Umbilical cord (tissue), 2 donors: ENCODE measurements around the gene RBM4B. TPM values are rescaled to one million over a fixed set of nuclear protein-coding genes. Genes with fewer than 3 reads are reported as not detected.
A peak's percentile ranks its signal among the peaks of the same experiment; 100 is the strongest.
"Not testable (repeated sequence)": the region's sequence is repeated elsewhere in the genome, so short reads cannot be mapped to it uniquely, and the experiment has no call there.

Experiments
- DNase-seq: peaks from one replicate; pipeline ENCODE4 v3.0.0-alpha.2; 2015; ENCODE audit warnings: low spot score
- total RNA-seq: library from RNA; depleted of rRNA; stranded (reverse); fragments of >200 nt; gene quantifications from one replicate; pipeline ENCODE4 v1.2.3, GENCODE V29; 2014; ENCODE audit warnings: low replicate concordance; ENCODE audit not compliant: insufficient read depth

The RBM4B gene
- total RNA-seq, 1 donor from 2014 or later, result 44.1 TPM

DNA sequence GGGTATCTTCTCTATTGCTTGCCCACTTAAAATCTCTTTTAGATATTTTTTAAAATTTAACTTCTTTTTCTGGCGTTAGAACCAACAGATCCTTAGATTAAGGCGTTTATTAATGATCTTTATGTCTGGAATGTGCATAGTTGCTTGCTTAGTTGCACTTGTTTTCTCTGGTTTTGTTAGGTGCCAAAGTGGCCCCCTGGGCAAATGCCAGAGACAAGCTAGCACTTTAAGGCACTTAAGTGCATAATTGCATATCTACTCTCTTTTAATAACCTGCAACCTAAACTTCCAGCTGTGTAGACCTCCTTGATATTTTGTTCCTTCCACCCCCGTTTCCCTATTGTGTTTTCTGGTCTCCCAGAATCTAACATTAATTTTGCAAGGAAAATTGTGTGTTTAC is 35.9 kb downstream of the RBM4B start:
- DNase-seq, result no peak

- DNase-seq, result not testable (repeated sequence)
These were observed 37.8 kb downstream of the RBM4B start for GRCh38 chr11:66639814-66640340.

- peak; percentile 60 for DNase-seq
These were observed 38.4 kb downstream of the RBM4B start for GRCh38 chr11:66639066-66639813.

GRCh38 chr11:66638177-66639065 is 39.3 kb downstream of the RBM4B start, which contains the start of gene RBM4:
RBM4 (plus strand) TSS chr11:66638703; CDS start chr11:66639712, 1,009 bp downstream.
- peak; percentile 100 for DNase-seq

DNA sequence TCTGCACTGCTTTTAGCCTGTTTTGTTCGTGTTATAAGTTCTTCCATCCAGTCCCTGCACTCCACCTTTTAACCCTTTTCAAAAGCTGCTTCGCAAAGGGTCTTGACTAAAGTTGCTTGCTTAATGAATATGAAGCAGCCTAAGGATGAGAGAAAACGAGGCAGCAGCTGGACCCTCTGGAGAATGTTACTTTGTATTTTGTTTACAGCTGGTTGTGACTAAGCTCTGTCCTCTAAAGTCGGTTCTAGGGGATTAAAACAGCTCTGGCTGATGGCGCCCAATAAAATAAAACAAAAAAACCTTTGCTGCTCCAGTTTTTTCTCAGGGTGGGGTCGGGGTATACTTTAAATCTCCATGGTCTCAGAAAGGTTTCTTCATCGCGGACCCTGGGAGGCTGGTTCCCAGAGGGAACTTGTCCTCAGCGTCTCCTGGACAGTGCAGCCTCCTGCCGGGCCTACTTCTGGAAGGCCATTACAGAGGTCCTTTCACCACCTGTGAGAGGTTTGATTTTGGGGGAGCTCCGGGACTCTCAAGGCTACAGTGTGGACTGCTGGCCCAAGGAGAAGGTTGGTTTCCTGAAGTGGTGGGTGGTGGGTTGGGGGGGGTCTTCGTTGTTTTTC is 40.0 kb downstream of the RBM4B start:
- DNase-seq, result no peak

GRCh38 chr11:66636411-66636810 is 41.3 kb downstream of the RBM4B start:
- DNase-seq, result no peak

DNA sequence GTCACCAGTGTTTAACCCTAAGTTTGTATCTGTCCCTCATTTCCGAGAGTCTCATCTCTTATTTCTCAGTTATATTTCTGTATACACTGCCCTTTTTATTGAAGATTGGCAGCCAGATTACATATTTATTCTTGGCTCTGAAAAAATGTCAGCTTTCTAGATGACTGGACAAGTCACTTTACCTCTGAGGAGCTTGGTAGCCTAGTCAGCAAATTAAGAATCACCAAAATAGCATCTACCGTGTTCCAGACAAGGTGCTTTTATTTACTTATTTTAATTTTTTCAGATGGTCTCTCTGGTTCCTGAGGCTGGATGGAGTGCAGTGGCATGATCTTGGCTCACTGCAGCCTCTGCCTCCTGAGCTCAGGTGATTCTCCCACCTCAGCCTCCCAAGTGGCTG is 44.7 kb downstream of the RBM4B start:
- no peak for DNase-seq

DNA sequence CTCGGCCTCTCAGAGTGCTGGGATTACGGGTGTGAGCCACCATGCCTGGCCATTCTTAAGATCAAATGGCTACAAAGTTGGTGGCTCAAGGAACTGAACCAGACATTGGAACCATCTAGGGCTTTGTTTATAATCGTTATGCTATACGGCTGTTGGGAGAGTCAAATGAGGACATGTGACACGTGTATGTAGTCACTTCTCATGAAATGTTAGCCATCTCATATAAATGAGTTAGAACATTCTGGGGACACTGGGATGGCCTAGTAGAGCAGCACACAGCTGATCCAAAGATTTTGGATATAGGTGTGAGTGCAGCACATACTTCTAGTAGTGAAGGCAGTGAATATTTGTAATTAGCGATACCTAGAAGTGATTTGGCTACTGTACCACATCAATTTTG is 45.8 kb downstream of the RBM4B start:
- no peak for DNase-seq

- no peak for DNase-seq
These were observed 48.3 kb downstream of the RBM4B start for GRCh38 chr11:66629356-66629755.

- DNase-seq, result no peak
These were observed 49.6 kb downstream of the RBM4B start for GRCh38 chr11:66628061-66628603.

DNA sequence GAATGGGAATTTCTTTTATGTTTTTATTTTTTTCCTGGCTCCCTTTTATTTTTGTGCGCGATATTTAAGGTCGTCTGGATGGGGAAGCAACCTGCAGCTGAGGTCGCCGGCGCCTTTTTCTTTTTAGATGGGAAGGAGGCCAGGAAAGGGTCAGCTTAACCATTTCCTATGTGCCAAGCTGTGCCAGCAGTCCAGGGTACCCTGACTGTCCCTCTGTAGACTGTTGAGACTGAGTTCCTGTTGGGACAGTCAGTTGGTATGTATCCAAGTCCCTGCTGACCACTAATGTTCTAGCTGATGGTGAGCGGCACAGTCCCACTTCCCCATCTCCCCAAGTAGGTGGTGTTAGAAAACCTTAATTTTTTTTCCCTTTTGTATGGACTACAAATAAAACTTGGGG is 50.8 kb downstream of the RBM4B start:
- no peak for DNase-seq

- no peak for DNase-seq
These were observed 51.3 kb downstream of the RBM4B start for GRCh38 chr11:66626382-66626781.

- DNase-seq, result no peak
These were observed 51.9 kb downstream of the RBM4B start for GRCh38 chr11:66625752-66626149.

DNA sequence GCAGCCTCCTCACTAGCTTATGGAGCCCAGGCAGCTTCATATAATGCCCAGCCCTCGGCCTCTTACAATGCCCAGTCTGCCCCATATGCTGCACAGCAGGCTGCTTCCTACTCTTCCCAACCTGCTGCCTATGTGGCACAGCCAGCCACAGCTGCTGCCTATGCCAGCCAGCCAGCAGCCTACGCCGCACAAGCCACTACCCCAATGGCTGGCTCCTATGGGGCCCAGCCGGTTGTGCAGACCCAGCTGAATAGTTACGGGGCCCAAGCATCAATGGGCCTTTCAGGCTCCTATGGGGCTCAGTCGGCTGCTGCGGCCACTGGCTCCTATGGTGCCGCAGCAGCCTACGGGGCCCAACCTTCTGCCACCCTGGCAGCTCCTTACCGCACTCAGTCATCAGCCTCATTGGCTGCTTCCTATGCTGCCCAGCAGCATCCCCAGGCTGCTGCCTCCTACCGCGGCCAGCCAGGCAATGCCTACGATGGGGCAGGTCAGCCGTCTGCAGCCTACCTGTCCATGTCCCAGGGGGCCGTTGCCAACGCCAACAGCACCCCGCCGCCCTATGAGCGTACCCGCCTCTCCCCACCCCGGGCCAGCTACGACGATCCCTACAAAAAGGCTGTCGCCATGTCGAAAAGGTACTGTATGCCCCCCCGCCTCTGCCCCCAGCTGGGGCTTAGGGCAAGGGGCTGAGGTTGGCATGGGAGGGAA is 52.5 kb downstream of the RBM4B start:
- DNase-seq, result no peak

DNA sequence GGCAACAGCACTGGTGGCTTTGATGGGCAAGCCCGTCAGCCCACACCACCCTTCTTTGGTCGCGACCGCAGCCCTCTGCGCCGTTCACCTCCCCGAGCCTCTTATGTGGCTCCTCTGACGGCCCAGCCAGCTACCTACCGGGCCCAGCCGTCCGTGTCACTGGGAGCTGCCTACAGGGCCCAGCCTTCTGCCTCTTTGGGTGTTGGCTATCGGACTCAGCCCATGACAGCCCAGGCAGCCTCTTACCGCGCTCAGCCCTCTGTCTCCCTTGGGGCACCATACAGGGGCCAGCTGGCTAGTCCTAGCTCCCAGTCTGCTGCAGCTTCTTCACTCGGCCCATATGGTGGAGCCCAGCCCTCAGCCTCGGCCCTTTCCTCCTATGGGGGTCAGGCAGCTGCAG is 53.2 kb downstream of the RBM4B start:
- DNase-seq, result no peak

DNA sequence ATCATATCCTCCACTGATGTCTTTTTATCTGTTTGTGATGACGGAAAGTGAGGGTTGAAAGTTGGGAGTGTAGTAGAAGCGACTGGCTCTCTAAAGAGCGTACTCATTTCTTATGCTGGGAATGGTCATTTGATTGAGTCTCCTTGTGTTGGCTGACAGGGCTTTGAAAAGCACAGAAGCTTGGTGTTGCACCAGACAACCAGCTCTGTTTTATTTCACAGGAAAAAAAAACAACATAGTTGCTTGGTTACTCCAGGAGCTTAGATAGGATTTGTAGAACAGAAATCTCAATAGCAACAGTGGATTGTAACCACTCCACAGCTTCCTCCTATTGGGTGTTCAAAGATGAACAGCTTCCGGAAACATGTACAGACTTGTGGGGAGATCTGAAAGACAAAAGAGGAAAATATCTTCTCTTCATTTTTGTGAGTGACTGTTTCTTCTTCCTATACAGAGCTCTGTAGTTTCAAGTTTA is 58.6 kb downstream of the RBM4B start:
- peak; percentile 97 for DNase-seq

- no peak for DNase-seq
These were observed 60.4 kb downstream of the RBM4B start for GRCh38 chr11:66617155-66617834.

DNA sequence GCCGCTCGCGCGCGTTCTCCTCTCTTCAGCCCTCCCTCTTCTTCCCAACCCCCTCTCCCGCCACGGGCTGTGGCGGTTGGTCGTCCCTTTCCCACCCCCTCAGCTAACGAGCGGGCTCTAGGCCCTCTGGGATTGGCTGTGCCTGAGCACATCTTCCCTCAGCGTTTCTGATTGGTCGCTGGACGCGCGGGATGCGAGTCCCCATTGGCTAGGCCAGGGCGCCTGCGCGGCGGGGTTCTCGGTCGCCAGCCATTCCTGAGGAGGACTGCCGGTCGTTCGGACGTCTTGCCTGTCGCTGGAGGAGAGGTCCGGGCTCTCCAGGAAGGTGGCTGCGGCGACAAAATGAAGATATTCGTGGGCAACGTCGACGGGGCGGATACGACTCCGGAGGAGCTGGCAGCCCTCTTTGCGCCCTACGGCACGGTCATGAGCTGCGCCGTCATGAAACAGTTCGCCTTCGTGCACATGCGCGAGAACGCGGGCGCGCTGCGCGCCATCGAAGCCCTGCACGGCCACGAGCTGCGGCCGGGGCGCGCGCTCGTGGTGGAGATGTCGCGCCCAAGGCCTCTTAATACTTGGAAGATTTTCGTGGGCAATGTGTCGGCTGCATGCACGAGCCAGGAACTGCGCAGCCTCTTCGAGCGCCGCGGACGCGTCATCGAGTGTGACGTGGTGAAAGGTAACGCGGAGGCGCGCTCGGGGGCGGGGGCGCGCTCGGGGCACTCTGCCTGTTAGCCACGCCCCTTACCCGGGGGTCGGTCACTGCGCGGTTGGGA is 61.1 kb downstream of the RBM4B start, which contains the start of gene RBM14:
Gene RBM14, plus strand, starts transcription at position 252 of the 776 bp plus-strand sequence. Its CDS starts 91 bp downstream, at position 343.
- peak; percentile 100 for DNase-seq
